ENCODE data around the gene DAB2IP.

Gene DAB2IP

GRCh38 chr9:121706149-121706750 is 54.8 kb downstream of the DAB2IP start:
- TF ChIP-seq, protein P1, sequence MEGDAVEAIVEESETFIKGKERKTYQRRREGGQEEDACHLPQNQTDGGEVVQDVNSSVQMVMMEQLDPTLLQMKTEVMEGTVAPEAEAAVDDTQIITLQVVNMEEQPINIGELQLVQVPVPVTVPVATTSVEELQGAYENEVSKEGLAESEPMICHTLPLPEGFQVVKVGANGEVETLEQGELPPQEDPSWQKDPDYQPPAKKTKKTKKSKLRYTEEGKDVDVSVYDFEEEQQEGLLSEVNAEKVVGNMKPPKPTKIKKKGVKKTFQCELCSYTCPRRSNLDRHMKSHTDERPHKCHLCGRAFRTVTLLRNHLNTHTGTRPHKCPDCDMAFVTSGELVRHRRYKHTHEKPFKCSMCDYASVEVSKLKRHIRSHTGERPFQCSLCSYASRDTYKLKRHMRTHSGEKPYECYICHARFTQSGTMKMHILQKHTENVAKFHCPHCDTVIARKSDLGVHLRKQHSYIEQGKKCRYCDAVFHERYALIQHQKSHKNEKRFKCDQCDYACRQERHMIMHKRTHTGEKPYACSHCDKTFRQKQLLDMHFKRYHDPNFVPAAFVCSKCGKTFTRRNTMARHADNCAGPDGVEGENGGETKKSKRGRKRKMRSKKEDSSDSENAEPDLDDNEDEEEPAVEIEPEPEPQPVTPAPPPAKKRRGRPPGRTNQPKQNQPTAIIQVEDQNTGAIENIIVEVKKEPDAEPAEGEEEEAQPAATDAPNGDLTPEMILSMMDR (IDR thresholded peaks at IDR 0.05; ENCODE audit: low read depth, low read length, missing control alignments): no peak
- no peak overlapping the region for H3K4me3 ChIP-seq (replicated peaks; ENCODE audit: low read depth, low read length)
- no peak for DNase-seq (ENCODE audit: extremely low read depth, low read depth)

DNA sequence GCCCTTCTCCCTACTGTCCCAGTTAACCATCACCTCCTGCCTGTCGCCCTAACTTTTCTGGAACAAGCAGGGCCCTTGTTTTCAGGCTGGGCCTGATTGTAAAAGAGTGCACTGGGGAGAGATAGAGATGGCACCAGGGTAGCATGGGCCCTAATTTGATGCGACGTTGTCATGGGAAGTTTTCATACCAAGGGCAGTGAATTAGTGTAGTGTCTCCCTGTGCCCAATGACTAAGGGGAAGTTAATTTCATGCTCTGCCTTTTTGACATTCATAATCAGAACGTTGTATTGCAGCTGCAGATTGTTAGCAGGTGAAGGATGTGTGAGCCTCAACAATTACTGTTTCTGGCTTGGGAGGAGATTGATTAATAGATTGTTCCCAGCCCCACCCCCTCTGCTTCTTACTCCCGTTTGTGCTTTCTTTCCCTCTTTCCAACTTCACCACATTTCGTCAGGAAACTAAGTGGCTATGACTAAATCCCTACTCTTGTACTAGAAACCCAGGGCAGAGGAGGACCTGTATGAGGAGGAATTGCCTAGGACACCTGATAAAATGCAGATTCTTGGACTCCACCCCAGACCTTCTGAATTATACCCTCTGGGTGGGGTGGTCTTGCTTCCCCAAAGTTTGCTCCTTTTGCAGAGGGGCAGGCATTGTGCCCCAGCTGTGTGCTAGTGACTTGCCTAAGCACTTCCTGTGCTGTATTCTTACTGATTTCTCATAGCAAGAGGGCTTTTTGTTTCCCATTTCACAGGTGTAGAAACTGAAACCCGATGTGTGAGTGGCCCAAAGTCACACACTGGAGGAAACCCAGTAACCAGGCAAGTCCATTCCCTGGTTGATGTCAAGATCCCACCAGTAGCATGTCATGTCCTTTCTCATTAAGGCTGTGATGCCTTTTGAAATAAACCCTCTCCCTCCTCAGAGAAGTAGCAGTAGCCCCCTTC is 56.3 kb downstream of the DAB2IP start:
- TF ChIP-seq, protein P1 (IDR thresholded peaks at IDR 0.05; ENCODE audit: low read depth, low read length, missing control alignments): no peak
- DNase-seq (ENCODE audit: extremely low read depth, low read depth): no peak
- H3K4me3 ChIP-seq (replicated peaks; ENCODE audit: low read depth, low read length): no peak overlapping the region

DNA sequence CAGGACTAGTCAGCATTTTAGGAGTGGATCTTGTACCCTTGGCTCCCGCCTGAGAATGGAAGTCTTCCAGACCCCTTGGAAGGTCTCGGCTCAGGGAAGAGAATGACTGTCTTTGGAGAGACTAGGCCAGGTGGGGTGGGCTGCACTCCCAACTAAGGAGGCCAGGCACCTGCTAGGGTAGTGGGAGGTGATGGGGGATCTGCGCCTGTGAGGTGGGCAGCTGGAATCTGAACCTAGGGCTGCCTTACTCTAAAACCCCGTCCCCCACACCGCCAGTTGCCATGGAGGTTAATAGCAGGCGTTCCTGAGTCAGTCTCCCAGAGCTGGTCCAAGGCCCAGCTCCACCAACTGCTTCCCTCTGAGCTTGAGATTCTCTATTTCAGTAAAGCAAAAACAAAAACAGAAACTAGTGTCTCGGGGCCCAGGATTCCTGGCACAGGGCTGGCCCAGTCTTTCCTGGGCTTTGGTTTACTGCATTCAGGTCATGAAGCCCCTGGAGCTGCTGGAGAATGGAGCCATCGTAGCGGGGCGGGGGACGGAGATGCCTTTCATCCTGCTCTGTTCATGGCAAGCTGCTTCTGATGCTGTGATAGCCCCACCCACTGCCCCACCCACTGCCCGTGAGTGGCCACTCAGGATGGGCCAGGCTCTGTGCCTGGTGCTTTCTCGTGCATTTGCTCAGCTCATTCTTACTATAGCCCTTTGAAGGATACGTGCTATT is 57.5 kb downstream of the DAB2IP start:
- no peak overlapping the region for H3K4me3 ChIP-seq (replicated peaks; ENCODE audit: low read depth, low read length)
- TF ChIP-seq, protein P1 (IDR thresholded peaks at IDR 0.05; ENCODE audit: low read depth, low read length, missing control alignments): no peak
- DNase-seq (ENCODE audit: extremely low read depth, low read depth): no peak

DNA sequence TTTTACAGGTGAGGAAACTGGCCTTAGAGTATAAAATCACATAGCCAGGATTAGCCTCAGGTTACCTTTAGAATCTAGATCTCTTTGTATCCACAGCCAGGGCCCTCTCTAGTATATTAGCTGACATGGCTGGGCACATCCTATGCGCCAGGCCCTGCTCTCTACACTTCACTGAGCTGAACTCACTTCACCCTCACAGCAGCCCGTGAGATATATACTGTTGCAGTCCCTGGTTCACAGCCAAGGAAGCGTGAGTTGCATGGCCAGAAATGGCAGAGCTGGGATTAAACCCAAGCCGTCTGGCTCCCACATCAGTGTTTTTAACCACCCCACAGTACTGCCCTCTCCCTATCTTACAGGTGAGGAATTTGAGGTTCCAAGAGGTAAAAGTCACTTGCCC is 58.4 kb downstream of the DAB2IP start:
- H3K4me3 ChIP-seq (replicated peaks; ENCODE audit: low read depth, low read length): no peak overlapping the region
- TF ChIP-seq, protein P1 (IDR thresholded peaks at IDR 0.05; ENCODE audit: low read depth, low read length, missing control alignments): no peak
- no peak for DNase-seq (ENCODE audit: extremely low read depth, low read depth)

DNA sequence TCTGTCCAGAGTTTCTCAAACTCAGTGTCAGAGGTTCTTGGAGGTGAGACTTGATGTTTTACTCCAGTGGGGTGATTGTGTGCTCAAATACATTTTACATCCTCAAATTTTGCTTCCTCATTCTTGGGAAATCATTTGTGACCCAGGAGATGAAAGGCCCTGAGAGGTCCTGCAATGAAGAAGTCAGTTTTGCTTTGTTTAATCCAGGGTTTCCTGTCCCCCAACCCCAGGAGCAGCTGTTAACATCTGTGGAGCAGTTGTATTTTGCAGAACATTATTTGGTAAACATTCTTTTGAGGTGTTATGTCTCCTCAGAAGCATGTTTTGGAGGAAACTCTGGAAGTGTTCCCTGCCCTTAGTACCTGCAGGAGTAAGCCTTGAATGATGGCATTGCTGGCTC is 59.8 kb downstream of the DAB2IP start:
- no peak overlapping the region for H3K4me3 ChIP-seq (replicated peaks; ENCODE audit: low read depth, low read length)
- TF ChIP-seq, protein P1 (IDR thresholded peaks at IDR 0.05; ENCODE audit: low read depth, low read length, missing control alignments): no peak

DNA sequence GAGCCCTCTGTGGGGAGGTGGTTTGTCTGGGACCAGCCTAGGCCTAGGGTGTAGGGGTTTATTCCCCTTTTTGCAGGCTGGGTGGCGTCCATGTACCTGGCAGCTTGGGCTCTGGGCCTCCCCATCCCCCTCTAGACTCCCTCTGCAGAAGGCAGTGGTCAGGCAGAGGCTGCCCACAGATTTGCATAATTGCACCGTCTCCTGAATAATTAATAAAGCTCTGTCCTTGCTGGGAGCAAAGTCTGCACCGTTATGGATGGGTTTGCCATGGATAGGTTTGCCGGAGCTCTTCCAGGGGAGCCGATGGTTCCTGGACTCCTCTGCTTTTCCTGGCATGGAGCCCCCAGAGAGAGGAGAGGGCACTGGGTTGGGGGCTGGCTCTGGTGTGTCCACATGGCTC is 60.4 kb downstream of the DAB2IP start:
- no peak for DNase-seq (ENCODE audit: extremely low read depth, low read depth)
- TF ChIP-seq, protein P1 (IDR thresholded peaks at IDR 0.05; ENCODE audit: low read depth, low read length, missing control alignments): no peak
- H3K4me3 ChIP-seq (replicated peaks; ENCODE audit: low read depth, low read length): no peak overlapping the region

More for the DNA sequence above, 59.8 kb downstream of the DAB2IP start:
- no peak for DNase-seq (ENCODE audit: extremely low read depth, low read depth)
